Mucosa of stomach (tissue), 1 donor: ENCODE data around the gene LUM.

ENCODE experiments used
- H3K27me3 ChIP-seq: one replicate; pipeline ENCODE4 v1.7.0; 2013; ENCODE audit warnings: mild to moderate bottlenecking, low read length; ENCODE audit not compliant: control insufficient read depth, insufficient read depth
- H3K36me3 ChIP-seq: one replicate; pipeline ENCODE4 v1.7.0; 2013; ENCODE audit warnings: low read length; ENCODE audit not compliant: control insufficient read depth, insufficient read depth
- H3K4me1 ChIP-seq: one replicate; pipeline ENCODE4 v1.7.0; 2013; ENCODE audit warnings: mild to moderate bottlenecking, low read length; ENCODE audit not compliant: control insufficient read depth, insufficient read depth
- H3K4me3 ChIP-seq: one replicate; pipeline ENCODE4 v1.7.0; 2013; ENCODE audit warnings: low read length
- H3K9ac ChIP-seq: one replicate; pipeline ENCODE4 v1.7.0; 2013; ENCODE audit warnings: mild to moderate bottlenecking, low read length, moderate library complexity
- H3K9me3 ChIP-seq: one replicate; pipeline ENCODE4 v1.7.0; 2013; ENCODE audit warnings: mild to moderate bottlenecking, low read length, moderate library complexity; ENCODE audit not compliant: control insufficient read depth
- donor health status: Pancreatic carcinoma.

Gene LUM

GRCh38 chr12:91129662-91130362, 18.5 kb upstream of the LUM start:
- H3K4me3 ChIP-seq, result no peak overlapping the region
- H3K27me3 ChIP-seq, result no peaks in the 10 kb centered on the region
- H3K4me1 ChIP-seq, result peaks cover 4% of the 10 kb centered on the region
- H3K9ac ChIP-seq, result no peak overlapping the region
- H3K9me3 ChIP-seq, result no peaks in the 10 kb centered on the region
- H3K36me3 ChIP-seq, result no peaks in the 10 kb centered on the region

- Histone ChIP-seq H3K4me3 (no peak overlapping the region), H3K9ac (no peak overlapping the region), H3K27me3 (no peaks in the 10 kb centered on the region), H3K4me1 (peaks cover 4% of the 10 kb centered on the region), H3K36me3 (no peaks in the 10 kb centered on the region), H3K9me3 (no peaks in the 10 kb centered on the region)
Measured at GRCh38 chr12:91127751-91128150, 16.5 kb upstream of the LUM start.

GRCh38 chr12:91127306-91127705, 16.0 kb upstream of the LUM start:
- no peaks in the 10 kb centered on the region for H3K27me3 ChIP-seq
- H3K4me3 ChIP-seq, result no peak overlapping the region
- H3K36me3 ChIP-seq, result no peaks in the 10 kb centered on the region
- peaks cover 4% of the 10 kb centered on the region for H3K4me1 ChIP-seq
- H3K9me3 ChIP-seq, result no peaks in the 10 kb centered on the region
- no peak overlapping the region for H3K9ac ChIP-seq

- no peak overlapping the region for H3K4me3 ChIP-seq
- H3K36me3 ChIP-seq, result no peaks in the 10 kb centered on the region
- peaks cover 4% of the 10 kb centered on the region for H3K4me1 ChIP-seq
- H3K9ac ChIP-seq, result no peak overlapping the region
- no peaks in the 10 kb centered on the region for H3K27me3 ChIP-seq
- H3K9me3 ChIP-seq, result no peaks in the 10 kb centered on the region
Measured at GRCh38 chr12:91126516-91126915, 15.2 kb upstream of the LUM start.

GRCh38 chr12:91123236-91123916, 12.1 kb upstream of the LUM start:
- Histone ChIP-seq H3K4me3 (no peak overlapping the region), H3K9ac (no peak overlapping the region), H3K27me3 (no peaks in the 10 kb centered on the region), H3K4me1 (peaks cover 14% of the 10 kb centered on the region), H3K36me3 (no peaks in the 10 kb centered on the region), H3K9me3 (no peaks in the 10 kb centered on the region)

- no peaks in the 10 kb centered on the region for H3K9me3 ChIP-seq
- no peak overlapping the region for H3K9ac ChIP-seq
- no peaks in the 10 kb centered on the region for H3K27me3 ChIP-seq
- H3K4me1 ChIP-seq, result peaks cover 10% of the 10 kb centered on the region
- no peaks in the 10 kb centered on the region for H3K36me3 ChIP-seq
- H3K4me3 ChIP-seq, result no peak overlapping the region
Measured at GRCh38 chr12:91120781-91121180, 9.5 kb upstream of the LUM start.

DNA sequence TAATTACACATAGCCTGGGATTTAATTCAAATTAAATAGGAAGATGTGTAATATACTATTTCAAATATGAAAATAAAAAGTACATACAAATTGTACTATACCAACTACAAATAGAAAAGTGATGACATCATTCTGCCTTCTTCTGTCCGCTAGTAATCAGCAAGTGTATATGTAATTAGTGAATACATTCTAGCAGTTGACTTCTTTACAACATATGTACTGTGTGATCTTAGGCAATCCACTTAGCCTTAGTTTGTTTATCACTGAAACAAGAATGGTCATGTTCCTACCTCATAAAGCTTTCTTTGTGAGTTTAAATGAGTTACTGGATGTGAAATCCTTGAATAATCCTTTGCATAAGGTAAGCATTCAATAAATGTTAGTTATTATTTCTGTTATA, 7.8 kb upstream of the LUM start:
- Histone ChIP-seq H3K4me1 (peaks cover 10% of the 10 kb centered on the region), H3K9me3 (no peaks in the 10 kb centered on the region), H3K27me3 (no peaks in the 10 kb centered on the region), H3K36me3 (no peaks in the 10 kb centered on the region), H3K4me3 (no peak overlapping the region), H3K9ac (no peak overlapping the region)

- H3K9me3 ChIP-seq, result no peaks in the 10 kb centered on the region
- no peak overlapping the region for H3K9ac ChIP-seq
- H3K27me3 ChIP-seq, result no peaks in the 10 kb centered on the region
- no peaks in the 10 kb centered on the region for H3K36me3 ChIP-seq
- H3K4me3 ChIP-seq, result no peak overlapping the region
- no peaks in the 10 kb centered on the region for H3K4me1 ChIP-seq
Measured at GRCh38 chr12:91113621-91114020, 2.3 kb upstream of the LUM start.

GRCh38 chr12:91110311-91110924, 876 bp downstream of the LUM start:
- Histone ChIP-seq H3K36me3 (no peaks in the 10 kb centered on the region), H3K9me3 (no peaks in the 10 kb centered on the region), H3K9ac (no peak overlapping the region), H3K4me3 (no peak overlapping the region), H3K27me3 (no peaks in the 10 kb centered on the region), H3K4me1 (no peaks in the 10 kb centered on the region)

DNA sequence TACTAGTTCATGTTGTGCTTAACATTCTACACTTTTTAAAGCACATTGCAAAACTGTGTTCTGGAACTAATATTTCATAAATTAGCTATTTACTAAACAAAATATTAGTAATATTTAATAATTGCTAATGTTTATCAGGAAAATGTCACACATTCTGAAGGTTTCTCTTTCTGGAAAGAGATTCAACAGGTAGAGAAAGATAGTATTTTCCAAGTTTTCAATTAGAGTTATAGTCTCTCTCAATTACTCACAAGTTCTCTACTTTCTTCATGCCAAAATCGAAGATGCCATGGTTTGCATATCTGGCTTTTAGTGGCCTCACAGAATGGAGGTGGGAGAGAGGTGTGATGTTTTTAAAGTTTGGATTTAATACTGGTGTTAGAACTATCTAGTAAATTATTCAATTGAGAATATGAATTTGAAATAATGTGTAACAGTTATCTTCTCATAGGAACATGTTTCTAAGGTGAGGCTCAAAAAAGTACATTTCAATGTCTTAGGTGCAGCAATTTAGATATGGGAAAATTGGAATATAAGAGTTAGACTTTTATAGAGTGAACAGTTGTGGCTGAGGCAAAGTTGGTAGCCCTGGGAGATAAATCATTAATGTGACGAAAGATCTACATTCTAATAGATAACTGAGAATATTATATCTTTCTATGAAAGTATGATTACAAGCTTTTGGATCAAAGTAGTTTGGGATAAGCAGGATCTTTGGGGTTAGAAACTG, 1.5 kb downstream of the LUM start:
- Histone ChIP-seq H3K9ac (no peak overlapping the region), H3K9me3 (no peaks in the 10 kb centered on the region), H3K4me3 (no peak overlapping the region), H3K36me3 (no peaks in the 10 kb centered on the region), H3K27me3 (no peaks in the 10 kb centered on the region), H3K4me1 (no peaks in the 10 kb centered on the region)

DNA sequence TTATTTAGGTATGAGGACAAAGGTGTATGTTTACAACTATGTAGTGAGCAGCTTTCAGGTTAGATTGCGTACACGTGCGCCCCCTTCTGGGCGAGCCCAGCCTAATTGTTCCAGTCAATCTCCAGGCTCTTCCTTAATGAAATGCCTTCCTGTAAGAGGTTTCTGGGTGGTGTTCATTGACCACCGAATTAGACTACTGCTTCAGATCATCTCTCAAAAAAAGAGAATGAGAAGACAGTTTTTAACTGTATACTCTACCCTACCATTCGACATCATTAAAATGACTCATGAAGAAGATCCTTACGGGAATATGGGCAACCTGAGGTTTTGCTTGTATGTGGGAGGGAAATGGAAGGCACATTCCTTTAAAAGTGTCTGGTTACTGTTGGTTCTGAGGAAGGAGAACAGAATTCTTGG, 2.1 kb downstream of the LUM start:
- Histone ChIP-seq H3K9ac (no peak overlapping the region), H3K36me3 (no peaks in the 10 kb centered on the region), H3K4me1 (no peaks in the 10 kb centered on the region), H3K27me3 (no peaks in the 10 kb centered on the region), H3K9me3 (no peaks in the 10 kb centered on the region), H3K4me3 (no peak overlapping the region)

DNA sequence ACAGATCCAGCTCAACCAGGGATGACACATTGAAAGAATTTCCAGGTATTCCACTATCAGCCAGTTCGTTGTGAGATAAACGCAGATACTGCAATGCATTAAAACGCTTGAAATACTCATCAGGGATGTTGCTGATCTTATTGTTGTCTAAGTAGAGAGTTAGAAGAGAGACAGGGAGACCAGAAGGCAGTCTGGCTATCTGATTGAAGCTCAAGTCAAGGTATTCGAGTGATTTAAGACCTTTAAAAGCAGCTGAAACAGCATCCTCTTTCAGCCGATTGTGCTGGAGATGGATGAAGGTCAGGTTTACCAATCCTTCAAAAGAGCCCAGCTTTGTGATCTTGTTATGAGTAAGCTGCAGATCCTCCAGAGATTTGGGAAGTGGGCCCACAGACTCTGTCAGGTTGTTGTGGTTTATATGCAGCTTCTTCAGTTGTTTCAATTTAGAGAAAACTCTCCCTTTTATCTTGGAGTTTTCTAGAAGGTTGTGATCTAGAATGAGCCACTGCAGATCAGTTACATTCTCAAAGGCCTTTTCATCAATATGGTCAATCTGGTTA, 3.0 kb downstream of the LUM start:
- H3K9ac ChIP-seq, result no peak overlapping the region
- H3K36me3 ChIP-seq, result no peaks in the 10 kb centered on the region
- H3K9me3 ChIP-seq, result no peaks in the 10 kb centered on the region
- no peak overlapping the region for H3K4me3 ChIP-seq
- no peaks in the 10 kb centered on the region for H3K4me1 ChIP-seq
- H3K27me3 ChIP-seq, result no peaks in the 10 kb centered on the region
